K562 (cell line): ENCODE measurements around the gene MYO18B. TPM values are rescaled to one million over a fixed set of nuclear protein-coding genes. Genes with fewer than 3 reads are reported as not detected.

Source experiments
- ATF3 ChIP-seq, 2 experiments: fragments of 450-650 bp in 1 of 2; sonication (generic) in 1 of 2; formaldehyde crosslinking in 1 of 2; IDR thresholded peaks in 1 of 2; conservative IDR thresholded peaks in 1 of 2; 2 replicates each; pipeline versions ENCODE4 v1.6.1 to v1.8.1; 2016 to 2023; ENCODE audit warnings: mild to moderate bottlenecking in 2 of 2, moderate library complexity in 2 of 2, inconsistent platforms in 1 of 2, missing genetic modification reagents in 1 of 2
- ATF7 ChIP-seq: fragments of 450-650 bp; IDR thresholded peaks from 2 replicates; pipeline ENCODE4 v1.7.1; 2014; ENCODE audit warnings: mild to moderate bottlenecking, moderate library complexity
- BCOR ChIP-seq: fragments of 450-650 bp; IDR thresholded peaks from 2 replicates; pipeline ENCODE4 v1.6.1; 2016
- CEBPG ChIP-seq, 3 experiments: fragments of 200-800 bp in 1 of 3; sonication (Bioruptor generic) in 1 of 3; sonication (generic) in 1 of 3; formaldehyde crosslinking in 1 of 3; IDR thresholded peaks in 2 of 3; conservative IDR thresholded peaks in 1 of 3; 2 replicates each; pipeline versions ENCODE4 v1.6.1 to v1.8.0; 2016 to 2022; ENCODE audit warnings: missing compliant biosample characterization in 2 of 3, missing genetic modification characterization in 2 of 3, mild to moderate bottlenecking in 1 of 3, missing genetic modification reagents in 1 of 3
- CSDE1 ChIP-seq, 2 experiments: fragments of 450-650 bp; IDR thresholded peaks; 2 replicates each; pipeline ENCODE4 v1.6.1; 2016; ENCODE audit warnings: mild to moderate bottlenecking in 1 of 2
- CTCFL ChIP-seq: IDR thresholded peaks from 2 replicates; pipeline ENCODE4 v1.6.1; 2011; ENCODE audit warnings: borderline replicate concordance, low read depth, mild to moderate bottlenecking, moderate library complexity, low read length; ENCODE audit not compliant: insufficient read depth, poor library complexity, severe bottlenecking
- FIP1L1 ChIP-seq: fragments of 200-400 bp; formaldehyde crosslinking; IDR thresholded peaks from 2 replicates; pipeline ENCODE4 v1.6.1; 2018; ENCODE audit warnings: mild to moderate bottlenecking, low read depth, low read length; ENCODE audit not compliant: poor library complexity, severe bottlenecking
- FOXP1 ChIP-seq: sonication (generic); formaldehyde crosslinking; IDR thresholded peaks from 2 replicates; pipeline ENCODE4 v1.8.0; 2022; ENCODE audit warnings: mild to moderate bottlenecking, missing genetic modification reagents
- MXI1 ChIP-seq: IDR thresholded peaks from 2 replicates; pipeline ENCODE4 v1.6.1; 2011; ENCODE audit warnings: low read depth, mild to moderate bottlenecking, improper control_type of control experiment, low read length
- MYC ChIP-seq, 2 experiments: fragments of 250-450 bp in 1 of 2; sonication (Bioruptor Pico) in 1 of 2; IDR thresholded peaks; 2 replicates each; pipeline versions ENCODE4 v1.5.1 to v1.6.1; 2012 to 2021; ENCODE audit warnings: low read depth in 2 of 2, borderline replicate concordance in 1 of 2, improper control_type of control experiment in 1 of 2, low read length in 1 of 2, mild to moderate bottlenecking in 1 of 2, moderate library complexity in 1 of 2
- NCOA2 ChIP-seq, 2 experiments: fragments of 450-650 bp; IDR thresholded peaks; 2 replicates each; pipeline ENCODE4 v1.6.1; 2018; ENCODE audit warnings: mild to moderate bottlenecking in 2 of 2, moderate library complexity in 1 of 2; ENCODE audit not compliant: partially characterized antibody in 2 of 2
- RBM17 ChIP-seq: fragments of 200-400 bp; formaldehyde crosslinking; IDR thresholded peaks from 2 replicates; pipeline ENCODE4 v1.6.1; 2017; ENCODE audit warnings: low read depth, mild to moderate bottlenecking, low read length, borderline replicate concordance
- SMARCB1 ChIP-seq: IDR thresholded peaks from 2 replicates; pipeline ENCODE4 v1.6.1; 2011; ENCODE audit warnings: improper control_type of control experiment, low read depth; ENCODE audit not compliant: insufficient read length
- STAT5A ChIP-seq: IDR thresholded peaks from 2 replicates; pipeline ENCODE4 v1.6.1; 2012; ENCODE audit warnings: low read length, inconsistent platforms, borderline replicate concordance
- TEAD4 ChIP-seq, 2 experiments: sonication (generic) in 1 of 2; formaldehyde crosslinking in 1 of 2; IDR thresholded peaks; 2 replicates each; pipeline versions ENCODE4 v1.6.1 to v1.8.0; 2012 to 2022; ENCODE audit warnings: borderline replicate concordance in 1 of 2, inconsistent platforms in 1 of 2, low read length in 1 of 2, mild to moderate bottlenecking in 1 of 2, missing genetic modification reagents in 1 of 2
- ZNF507 ChIP-seq: conservative IDR thresholded peaks from 2 replicates; pipeline ENCODE4 v1.6.1; 2017; ENCODE audit warnings: missing genetic modification characterization, missing compliant biosample characterization
- ZNF584 ChIP-seq: fragments of 200-800 bp; sonication (Bioruptor generic); IDR thresholded peaks from 2 replicates; pipeline ENCODE4 v1.6.1; 2016; ENCODE audit warnings: low read depth, mild to moderate bottlenecking, missing genetic modification characterization, missing compliant biosample characterization
- ZNF740 ChIP-seq, 3 experiments: fragments of 200-800 bp in 1 of 3; sonication (Bioruptor generic) in 1 of 3; sonication (generic) in 1 of 3; formaldehyde crosslinking in 1 of 3; IDR thresholded peaks; 2 replicates each; pipeline versions ENCODE4 v1.6.1 to v1.8.0; 2016 to 2022; ENCODE audit warnings: mild to moderate bottlenecking in 2 of 3, missing compliant biosample characterization in 2 of 3, missing genetic modification characterization in 2 of 3, missing genetic modification reagents in 1 of 3
- ZNF785 ChIP-seq: fragments of 250-450 bp; sonication (Bioruptor Pico); IDR thresholded peaks from 2 replicates; pipeline ENCODE4 v1.4.0; 2020; ENCODE audit warnings: mild to moderate bottlenecking
- polyA plus RNA-seq, 8 experiments: library from polyadenylated mRNA; depleted of rRNA in 4 of 8; stranded (reverse) in 5 of 8; unstranded in 3 of 8; fragments of >200 nt; fragmentation: Nextera tagmentation in 2 of 8; fragmentation: Illumina TruSeq in 1 of 8; extraction: Ambion mirVana in 2 of 8; extraction: Trizol in 1 of 8; gene quantifications; 2 replicates each; pipeline versions ENCODE4 v1.2.1 to v1.2.3, GENCODE V29; 2011 to 2014; ENCODE audit warnings: inconsistent platforms in 1 of 8, missing spikeins in 1 of 8
- total RNA-seq, 7 experiments: library from RNA; depleted of rRNA in 6 of 7; stranded (reverse); fragments of >200 nt in 6 of 7; fragmentation: Illumina TruSeq in 2 of 7; extraction: Trizol in 2 of 7; gene quantifications; 2 replicates each; pipeline versions ENCODE4 v1.2.1 to v1.2.3, GENCODE V29; 2011 to 2021; ENCODE audit warnings: low replicate concordance in 1 of 7

MYO18B gene
- total and polyA plus RNA-seq, 9 of the 15 experiments (the other 6 are each of a cell fraction or from before 2014, with no cell fraction given): 0.06 to 7.0 (median 4.3) TPM

- TF ChIP-seq CSDE1 (IDR thresholded peaks at IDR 0.05) (no peak), FOXP1 (no peak), CTCFL (no peak), ZNF785 (CRISPR knock-in tag) (no peak), ZNF584 (CRISPR knock-in tag) (0 out of 2 replicates have a peak, but pooled peaks have one; percentile 7), MXI1 (no peak), CEBPG (CRISPR knock-in tag; IDR thresholded peaks at IDR 0.05) (peak; percentile 65; the same call in 1 of the 2 replicates), CEBPG (tag; conservative IDR thresholded peaks at IDR 0.05 in 1 of 2, IDR thresholded peaks at IDR 0.05 in 1 of 2) (peak; percentile 21 to 93; a peak in 2 of 4 replicates), RBM17 (no peak), NCOA2 (IDR thresholded peaks at IDR 0.05; ENCODE audit: partially characterized antibody in 2 of 2) (no peak), ZNF740 (CRISPR knock-in tag; IDR thresholded peaks at IDR 0.05) (no peak), ZNF740 (tag; IDR thresholded peaks at IDR 0.05) (no peak), TEAD4 (IDR thresholded peaks at IDR 0.05; ENCODE audit: low read length) (peak; percentile 89), TEAD4 (CRISPR knock-in tag; IDR thresholded peaks at IDR 0.05; ENCODE audit: borderline replicate concordance) (no peak), SMARCB1 (no peak), FIP1L1 (no peak), ATF7 (peak; percentile 85), MYC (IDR thresholded peaks at IDR 0.05; ENCODE audit: low read depth, low read length) (peak; percentile 14; the same call in 1 of the 2 replicates), MYC (CRISPR knock-in tag; IDR thresholded peaks at IDR 0.05; ENCODE audit: borderline replicate concordance, low read depth) (no peak), STAT5A (peak; percentile 52; the same call in 1 of the 2 replicates), ATF3 (IDR thresholded peaks at IDR 0.05) (peak; percentile 82), ATF3 (CRISPR knock-in tag; conservative IDR thresholded peaks at IDR 0.05) (no peak), BCOR (no peak), ZNF507 (tag) (no peak)
Measured at GRCh38 chr22:25726241-25726640, 15.7 kb upstream of the MYO18B start (continued).
